GM10248 (cell line): ENCODE measurements around the gene NANOGP8.
"Not testable (repeated sequence)": the region's sequence is repeated elsewhere in the genome, so short reads cannot be mapped to it uniquely, and the experiment has no call there.

Experiments used
- CTCF ChIA-PET: fragments of 300-600 bp; sonication (Branson Sonifier 250); formaldehyde crosslinking; extraction: SDS; loops from one replicate; lab custom pipeline; 2021; ENCODE audit warnings: antibody characterized with exemption; lab: Yijun Ruan, JAX
- POLR2A ChIA-PET: fragments of 350-650 bp; sonication (Branson Sonifier 250); formaldehyde crosslinking; extraction: SDS; loops from one replicate; lab custom pipeline; 2020; ENCODE audit warnings: antibody characterized with exemption; lab: Yijun Ruan, JAX
- DNase-seq: peaks from one replicate; pipeline ENCODE4 v3.0.0; 2012; ENCODE audit errors: extremely low spot score
- TF ChIP-seq, protein P1 (sequence below): IDR thresholded peaks from 2 replicates; pipeline ENCODE4 v1.5.1; 2012; ENCODE audit warnings: mild to moderate bottlenecking, low read depth; ENCODE audit errors: extremely low read depth, missing control alignments, control extremely low read depth

The NANOGP8 gene

GRCh38 chr15:35090104-35090807 lies 5.2 kb upstream of the NANOGP8 start:
- DNase-seq = no peak
- CTCF ChIA-PET = interaction anchor here (0.8 to 3.3 kb wide), 7 partner anchors 9 to 355 kb away, joined by 3 to 23 read pairs (median 4); no protein-coding TSS in a partner anchor

GRCh38 chr15:35089551-35089950 lies 4.5 kb upstream of the NANOGP8 start:
- DNase-seq = no peak
- ChIA-PET CTCF (interaction anchor here (1.4 to 3.3 kb wide), 4 partner anchors 10 to 355 kb away, joined by 4 to 23 read pairs (median 8); no protein-coding TSS in a partner anchor), POLR2A (no interaction called here)
- TF ChIP-seq, protein P1, sequence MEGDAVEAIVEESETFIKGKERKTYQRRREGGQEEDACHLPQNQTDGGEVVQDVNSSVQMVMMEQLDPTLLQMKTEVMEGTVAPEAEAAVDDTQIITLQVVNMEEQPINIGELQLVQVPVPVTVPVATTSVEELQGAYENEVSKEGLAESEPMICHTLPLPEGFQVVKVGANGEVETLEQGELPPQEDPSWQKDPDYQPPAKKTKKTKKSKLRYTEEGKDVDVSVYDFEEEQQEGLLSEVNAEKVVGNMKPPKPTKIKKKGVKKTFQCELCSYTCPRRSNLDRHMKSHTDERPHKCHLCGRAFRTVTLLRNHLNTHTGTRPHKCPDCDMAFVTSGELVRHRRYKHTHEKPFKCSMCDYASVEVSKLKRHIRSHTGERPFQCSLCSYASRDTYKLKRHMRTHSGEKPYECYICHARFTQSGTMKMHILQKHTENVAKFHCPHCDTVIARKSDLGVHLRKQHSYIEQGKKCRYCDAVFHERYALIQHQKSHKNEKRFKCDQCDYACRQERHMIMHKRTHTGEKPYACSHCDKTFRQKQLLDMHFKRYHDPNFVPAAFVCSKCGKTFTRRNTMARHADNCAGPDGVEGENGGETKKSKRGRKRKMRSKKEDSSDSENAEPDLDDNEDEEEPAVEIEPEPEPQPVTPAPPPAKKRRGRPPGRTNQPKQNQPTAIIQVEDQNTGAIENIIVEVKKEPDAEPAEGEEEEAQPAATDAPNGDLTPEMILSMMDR = no peak

More at GRCh38 chr15:35090104-35090807, 5.2 kb upstream of the NANOGP8 start:
- POLR2A ChIA-PET = no interaction called here
- TF ChIP-seq, protein P1 = no peak

DNA sequence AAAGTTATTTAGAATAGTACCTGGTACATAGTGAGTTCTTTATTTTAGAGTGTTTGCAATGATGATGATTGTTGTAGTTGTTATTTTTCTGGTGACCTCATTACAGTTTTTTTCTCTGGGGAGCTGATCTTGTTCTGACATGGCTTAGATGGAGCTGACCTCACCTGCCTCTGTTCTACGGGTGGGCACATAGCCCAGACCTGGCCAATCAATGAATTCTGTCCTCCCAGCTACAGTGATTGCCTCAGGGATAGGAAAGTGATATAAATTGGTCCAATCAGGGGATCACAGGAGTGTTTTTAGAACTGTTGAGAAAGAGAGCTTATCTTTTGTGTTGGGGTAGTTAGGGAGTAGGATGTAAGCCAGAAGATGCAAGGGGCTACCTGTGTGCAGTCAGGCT lies 3.2 kb upstream of the NANOGP8 start:
- DNase-seq = no peak
- POLR2A ChIA-PET = no interaction called here
- CTCF ChIA-PET = interaction anchor here (1.7 to 3.3 kb wide), 3 partner anchors 9 to 357 kb away, joined by 4 to 23 read pairs (median 11); no protein-coding TSS in a partner anchor
- TF ChIP-seq, protein P1 = no peak

- DNase-seq = no peak
- ChIA-PET CTCF (interaction anchor here (0.7 to 3.3 kb wide), 2 partner anchors 9 to 357 kb away, joined by 3 to 23 read pairs; no protein-coding TSS in a partner anchor), POLR2A (no interaction called here)
- TF ChIP-seq, protein P1 = no peak
Observed at GRCh38 chr15:35087759-35088158, 2.7 kb upstream of the NANOGP8 start.

DNA sequence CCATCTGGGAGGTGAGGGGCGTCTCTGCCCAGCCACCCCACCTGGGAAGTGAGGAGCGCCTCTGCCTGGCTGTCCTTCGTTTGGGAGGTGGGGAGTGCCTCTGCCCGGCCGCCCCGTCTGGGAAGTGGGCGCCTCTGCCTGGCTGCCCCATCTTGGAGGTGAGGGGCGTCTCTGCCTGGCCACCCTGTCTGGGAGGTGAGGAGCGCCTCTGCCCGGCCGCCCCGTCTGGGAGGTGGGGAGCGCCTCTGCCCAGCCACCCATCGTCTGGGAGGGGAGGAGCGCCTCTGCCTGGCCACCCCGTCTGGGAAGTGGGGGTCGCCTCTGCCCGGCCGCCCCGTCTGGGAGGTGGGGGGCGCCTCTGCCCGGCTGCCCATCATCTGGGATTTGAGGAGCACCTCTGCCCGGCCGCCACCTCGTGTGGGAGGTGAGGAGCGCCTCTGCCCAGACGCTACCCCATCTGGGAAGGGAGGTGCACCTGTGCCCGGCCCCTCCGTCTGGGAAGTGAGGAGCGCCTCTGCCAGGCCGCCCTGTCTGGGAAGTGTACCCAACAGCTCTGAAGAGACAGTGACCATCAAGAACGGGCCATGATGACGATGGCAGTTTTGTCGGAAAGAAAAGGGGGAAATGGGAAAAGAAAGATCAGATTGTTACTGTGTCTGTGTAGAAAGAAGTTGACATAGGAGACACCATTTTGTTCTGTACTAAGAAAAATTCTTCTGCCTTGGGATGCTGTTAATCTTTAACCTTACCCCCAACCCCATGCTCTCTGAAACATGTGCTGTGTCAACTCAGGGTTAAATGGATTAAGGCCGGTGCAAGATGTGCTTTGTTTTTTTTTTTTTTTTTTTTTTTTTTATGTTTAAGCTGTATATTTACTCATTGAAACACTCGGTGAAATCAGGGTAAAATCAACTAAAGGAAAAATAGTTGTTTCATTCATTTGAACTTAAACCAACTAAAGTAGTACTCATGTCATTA lies 2.4 kb downstream of the NANOGP8 start:
- DNase-seq, POLR2A ChIA-PET, CTCF ChIA-PET: not testable (repeated sequence)

DNA sequence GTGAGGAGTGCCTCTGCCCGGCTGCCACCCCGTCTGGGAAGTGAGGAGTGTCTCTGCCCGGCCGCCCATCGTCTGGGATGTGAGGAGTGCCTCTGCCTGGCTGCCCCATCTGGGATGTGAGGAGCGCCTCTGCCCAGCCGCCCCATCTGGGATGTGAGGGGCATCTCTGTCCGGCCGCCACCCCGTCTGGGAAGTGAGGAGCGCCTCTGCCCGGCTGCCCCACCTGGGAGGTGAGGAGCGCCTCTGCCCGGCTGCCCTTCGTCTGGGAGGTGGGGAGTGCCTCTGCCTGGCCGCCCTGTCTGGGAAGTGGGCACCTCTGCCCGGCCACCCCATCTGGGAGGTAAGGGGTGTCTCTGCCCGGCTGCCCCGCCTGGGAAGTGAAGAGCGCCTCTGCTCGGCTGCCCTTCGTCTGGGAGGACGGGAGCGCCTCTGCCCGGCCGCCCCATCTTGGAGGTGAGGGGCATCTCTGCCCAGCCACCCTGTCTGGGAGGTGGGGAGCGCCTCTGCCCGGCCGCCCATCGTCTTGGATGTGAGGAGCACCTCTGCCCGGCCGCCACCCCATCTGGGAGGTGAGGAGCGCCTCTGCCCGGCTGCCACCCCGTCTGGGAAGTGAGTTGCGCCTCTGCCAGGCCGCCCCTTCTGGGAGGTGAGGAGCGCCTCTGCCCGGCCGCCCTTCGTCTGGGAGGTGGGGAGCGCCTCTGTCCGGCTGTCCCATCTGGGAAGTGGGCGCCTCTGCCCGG lies 3.3 kb downstream of the NANOGP8 start:
- POLR2A ChIA-PET, CTCF ChIA-PET, DNase-seq: not testable (repeated sequence)

DNA sequence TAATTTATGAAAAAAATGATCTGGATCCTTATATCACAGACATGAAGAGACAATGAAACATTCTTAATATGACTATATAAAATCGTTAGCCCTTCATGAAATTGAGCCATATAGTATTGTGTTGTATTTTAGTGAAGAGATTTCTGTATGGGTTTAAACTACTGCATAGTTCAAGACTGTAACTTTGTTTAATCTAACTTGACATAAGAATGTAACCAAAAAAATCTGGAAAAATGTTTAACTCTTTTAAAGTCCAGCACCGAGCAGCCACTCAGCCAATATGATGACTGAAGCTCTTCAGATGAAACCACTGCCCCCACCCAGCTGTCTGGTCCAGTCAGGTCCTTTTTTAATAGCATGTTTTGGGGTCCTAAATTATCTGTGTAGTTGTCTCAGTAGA lies 4.9 kb downstream of the NANOGP8 start:
- DNase-seq = no peak
- ChIA-PET CTCF (interaction anchor here (1.6 to 9.0 kb wide), 3 partner anchors 9 to 364 kb away, joined by 4 to 136 read pairs (median 23); no protein-coding TSS in a partner anchor), POLR2A (no interaction called here)
- TF ChIP-seq, protein P1 = no peak
